GM04504 (cell line): ENCODE results near the gene C2orf69.
"Not testable (repeated sequence)": the region's sequence is repeated elsewhere in the genome, so short reads cannot be mapped to it uniquely, and the experiment has no call there.

Experiments used
- DNase-seq: peaks from one replicate; pipeline ENCODE4 v3.0.0-alpha.2; 2012; ENCODE audit warnings: low read depth

The C2orf69 gene, protein sequence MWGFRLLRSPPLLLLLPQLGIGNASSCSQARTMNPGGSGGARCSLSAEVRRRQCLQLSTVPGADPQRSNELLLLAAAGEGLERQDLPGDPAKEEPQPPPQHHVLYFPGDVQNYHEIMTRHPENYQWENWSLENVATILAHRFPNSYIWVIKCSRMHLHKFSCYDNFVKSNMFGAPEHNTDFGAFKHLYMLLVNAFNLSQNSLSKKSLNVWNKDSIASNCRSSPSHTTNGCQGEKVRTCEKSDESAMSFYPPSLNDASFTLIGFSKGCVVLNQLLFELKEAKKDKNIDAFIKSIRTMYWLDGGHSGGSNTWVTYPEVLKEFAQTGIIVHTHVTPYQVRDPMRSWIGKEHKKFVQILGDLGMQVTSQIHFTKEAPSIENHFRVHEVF

DNA sequence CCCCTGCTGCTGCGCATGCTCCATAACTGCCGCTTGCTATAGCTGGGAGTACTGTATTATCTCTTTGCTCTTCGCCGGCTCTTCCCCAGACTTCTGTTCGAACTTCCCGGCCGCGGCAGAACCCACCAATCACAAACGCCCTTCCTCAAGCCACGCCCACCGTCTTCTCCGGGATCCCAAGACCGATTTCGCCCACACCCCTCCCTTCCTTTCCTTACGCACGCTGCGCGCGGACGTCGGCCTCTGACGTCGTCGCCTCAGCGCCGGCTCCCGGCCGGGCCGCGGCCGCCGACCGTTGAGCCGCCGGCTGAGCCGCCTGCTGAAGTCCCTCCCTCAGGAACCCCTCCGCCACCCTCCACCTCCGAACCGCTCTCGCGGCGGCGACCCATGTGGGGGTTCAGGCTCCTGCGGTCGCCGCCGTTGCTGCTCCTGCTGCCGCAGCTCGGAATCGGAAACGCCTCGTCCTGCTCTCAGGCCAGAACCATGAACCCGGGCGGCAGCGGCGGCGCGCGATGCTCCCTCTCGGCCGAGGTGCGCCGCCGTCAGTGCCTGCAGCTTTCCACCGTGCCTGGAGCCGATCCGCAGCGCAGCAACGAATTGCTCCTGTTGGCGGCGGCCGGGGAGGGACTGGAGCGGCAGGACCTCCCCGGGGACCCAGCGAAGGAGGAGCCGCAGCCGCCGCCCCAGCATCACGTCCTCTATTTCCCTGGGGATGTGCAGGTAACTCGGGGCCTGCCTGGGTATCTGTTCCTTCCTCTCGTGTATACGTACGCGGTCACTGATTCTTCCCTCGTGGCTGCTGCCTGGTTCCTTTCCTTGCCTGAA lies at the start of gene C2orf69:
C2orf69 (plus strand) TSS at position 242 of the 825 bp plus-strand sequence; CDS start at position 388, 146 bp downstream.
- peak; percentile 90 for DNase-seq

DNA sequence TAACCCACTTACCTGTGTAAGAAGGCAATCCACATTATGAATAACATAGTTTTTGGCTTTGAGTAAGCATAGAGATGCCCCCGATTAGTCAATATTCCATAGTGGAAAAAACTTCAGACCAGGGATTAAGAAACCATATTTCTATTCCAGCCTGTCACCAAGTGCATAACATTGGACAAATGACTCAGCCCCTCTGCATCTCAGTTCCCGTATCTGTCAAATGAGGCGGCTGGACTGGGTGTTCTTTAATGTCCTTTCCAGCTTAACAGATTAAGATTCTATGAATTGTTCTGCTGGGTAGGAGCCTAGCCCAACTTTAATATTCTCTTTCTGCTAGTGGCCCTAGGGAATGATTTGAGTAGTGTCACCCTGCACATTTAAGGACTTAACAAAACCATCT lies 48.3 kb upstream of the C2orf69 start:
- DNase-seq = no peak

DNA sequence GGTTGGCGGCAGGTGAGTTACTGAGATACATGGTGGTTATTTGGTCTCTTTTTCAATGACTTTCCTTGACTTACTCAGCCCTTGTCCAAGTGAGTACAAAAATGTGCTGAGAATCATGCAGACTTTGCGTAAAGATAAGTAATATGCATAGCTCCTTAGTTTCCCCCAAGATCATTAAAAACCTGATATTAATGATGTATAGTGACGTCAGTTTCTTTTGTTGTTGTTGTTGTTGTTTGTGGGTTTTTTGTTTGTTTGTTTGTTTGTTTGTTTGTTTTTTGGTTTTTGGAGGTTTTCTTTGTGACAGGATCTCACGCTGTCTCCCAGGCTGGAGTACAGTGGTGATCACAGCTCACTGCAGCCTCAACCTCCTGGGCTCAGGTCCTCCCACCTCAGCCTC lies 45.2 kb upstream of the C2orf69 start:
- no peak for DNase-seq

DNA sequence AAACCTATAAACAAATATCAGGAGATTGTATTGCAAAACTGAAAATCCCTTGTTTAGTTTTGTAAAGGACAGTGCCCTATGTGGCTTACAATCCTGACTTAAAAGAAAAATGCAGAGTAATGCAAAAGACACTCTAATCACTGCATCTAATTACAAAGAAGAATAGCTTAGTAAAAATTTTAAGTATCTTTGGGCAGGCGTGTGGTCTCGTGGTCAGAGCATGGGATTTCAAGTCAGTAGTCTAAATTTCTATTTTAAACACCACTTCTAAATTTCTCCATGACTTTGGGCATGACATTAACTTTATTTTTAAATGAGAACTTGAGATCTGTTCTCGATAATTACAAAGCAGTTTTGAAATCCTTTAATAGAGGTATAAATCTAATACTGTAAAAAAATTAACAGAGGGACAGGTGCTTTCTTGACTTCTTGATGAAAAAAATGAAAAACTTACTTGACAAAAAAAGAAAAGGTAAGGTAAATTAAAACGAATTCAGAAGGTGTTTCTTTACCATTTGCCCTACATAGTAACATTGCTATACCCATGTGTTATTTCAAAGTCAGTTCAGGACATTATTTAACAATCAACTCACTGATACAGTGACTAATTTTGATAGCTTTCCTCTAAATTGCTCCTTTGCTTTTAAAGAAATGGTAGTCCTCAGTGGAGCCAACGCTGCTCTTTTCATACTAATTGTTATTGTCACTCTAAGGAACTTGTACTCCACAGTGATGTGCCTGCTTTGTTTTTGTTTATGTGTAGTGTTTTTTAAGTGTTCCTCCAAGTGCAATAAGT lies 42.5 kb upstream of the C2orf69 start:
- no peak for DNase-seq

DNA sequence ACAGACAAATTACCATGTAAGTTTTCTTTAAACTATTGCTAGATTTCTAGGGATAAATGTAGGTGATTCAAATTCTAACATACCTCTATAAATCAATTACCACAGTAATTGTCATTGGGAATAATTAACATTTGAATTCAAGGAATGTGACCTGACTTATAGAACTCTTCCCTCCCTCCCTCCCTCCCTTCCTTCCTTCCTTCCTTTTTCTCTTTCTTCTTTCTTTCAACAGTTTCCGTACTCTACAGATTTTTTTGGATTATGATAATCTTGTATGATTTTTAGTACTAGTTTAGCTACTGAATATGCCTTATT lies 41.9 kb upstream of the C2orf69 start:
- no peak for DNase-seq

DNA sequence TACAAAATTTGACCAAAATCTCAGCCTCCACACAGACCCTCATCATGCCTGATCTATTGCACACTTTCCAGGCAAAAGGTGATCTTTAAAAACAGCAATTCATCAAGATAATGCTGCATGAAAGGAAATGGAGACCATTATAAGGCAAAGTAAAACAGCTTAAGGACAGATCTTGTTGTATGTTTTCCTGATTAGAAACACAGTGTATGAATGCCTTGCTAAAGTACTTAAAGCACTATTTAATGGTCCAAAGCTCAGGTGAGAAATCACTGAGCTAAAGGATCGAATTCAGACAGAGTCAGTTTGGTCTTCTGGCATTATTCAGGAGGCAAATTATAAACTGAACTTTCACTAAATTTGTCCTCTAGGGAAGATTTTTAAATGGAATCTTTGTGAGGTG lies 41.4 kb upstream of the C2orf69 start:
- no peak for DNase-seq

DNA sequence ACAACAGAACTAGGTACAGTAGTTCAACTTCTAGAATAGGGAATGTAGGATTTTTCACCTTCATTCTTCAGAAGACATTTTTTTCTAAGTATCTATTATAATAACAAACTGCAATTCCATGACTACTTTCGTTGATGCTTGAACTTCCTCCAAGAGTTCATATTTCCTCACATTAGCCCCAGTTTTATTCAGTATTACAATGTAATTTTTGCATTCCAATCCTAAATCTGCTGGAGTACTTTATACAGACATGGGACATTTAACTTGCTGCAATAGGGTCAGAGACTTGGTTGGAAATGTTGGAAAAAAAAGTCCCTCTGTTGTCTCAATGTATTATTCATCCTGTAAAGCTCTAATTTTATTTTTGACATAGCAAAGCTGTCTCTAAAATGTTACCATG lies 40.5 kb upstream of the C2orf69 start:
- no peak for DNase-seq

DNA sequence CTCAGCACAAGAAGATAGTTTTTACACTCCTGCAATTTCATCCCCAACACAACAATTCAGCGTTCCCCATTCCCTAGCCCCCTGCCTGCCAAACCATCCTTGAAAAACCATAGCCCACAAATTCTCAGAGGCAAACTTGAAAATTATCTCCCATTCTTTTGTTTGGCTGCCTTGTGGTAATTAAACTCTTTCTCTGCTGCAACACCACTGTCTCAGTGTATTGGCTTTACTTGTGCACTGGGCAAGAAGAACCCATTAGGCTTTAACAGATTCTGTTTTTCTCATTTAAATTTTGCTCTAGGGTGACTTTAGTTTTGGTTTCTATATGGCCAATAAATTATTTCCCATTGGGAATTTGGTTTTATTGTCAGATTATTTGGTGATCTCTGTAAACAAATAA lies 36.9 kb upstream of the C2orf69 start:
- no peak for DNase-seq

DNA sequence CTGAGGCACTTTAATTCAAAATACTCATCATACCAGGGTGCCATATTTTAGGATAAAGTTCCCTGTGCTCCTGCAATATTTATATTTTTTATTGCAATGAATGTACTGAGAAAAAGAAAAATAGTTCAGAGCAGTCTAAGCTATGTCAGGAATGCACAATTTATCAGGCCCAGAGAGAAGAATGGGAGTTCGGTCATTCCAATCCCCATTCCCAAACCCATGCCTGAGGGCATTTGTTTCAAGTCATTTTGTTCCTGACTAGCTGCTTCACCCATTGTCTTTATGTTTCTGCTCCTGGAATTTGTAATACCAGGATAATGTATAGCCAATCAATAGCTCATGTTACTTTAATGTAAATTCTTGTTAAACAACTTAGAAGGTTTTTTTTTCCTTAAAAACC lies 35.7 kb upstream of the C2orf69 start:
- no peak for DNase-seq

DNA sequence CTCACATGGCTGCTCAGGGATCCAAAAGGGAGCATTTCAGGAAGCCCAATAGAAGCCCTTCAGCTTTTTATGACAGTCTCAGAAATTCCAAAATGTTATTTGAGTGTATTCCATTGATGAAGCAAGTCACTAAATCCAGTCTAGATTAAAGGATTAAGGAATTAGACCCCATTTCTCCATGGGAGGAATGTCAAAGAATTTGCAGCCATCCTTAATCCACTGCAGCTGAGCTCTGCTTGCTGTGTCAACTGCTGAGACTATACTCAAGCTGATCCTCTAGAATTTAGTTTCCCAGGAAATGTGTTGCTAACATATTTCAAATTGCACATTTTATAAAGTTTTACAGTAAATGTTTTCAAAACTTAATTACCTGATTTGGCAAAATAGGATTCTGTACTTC lies 28.4 kb upstream of the C2orf69 start:
- DNase-seq = no peak

DNA sequence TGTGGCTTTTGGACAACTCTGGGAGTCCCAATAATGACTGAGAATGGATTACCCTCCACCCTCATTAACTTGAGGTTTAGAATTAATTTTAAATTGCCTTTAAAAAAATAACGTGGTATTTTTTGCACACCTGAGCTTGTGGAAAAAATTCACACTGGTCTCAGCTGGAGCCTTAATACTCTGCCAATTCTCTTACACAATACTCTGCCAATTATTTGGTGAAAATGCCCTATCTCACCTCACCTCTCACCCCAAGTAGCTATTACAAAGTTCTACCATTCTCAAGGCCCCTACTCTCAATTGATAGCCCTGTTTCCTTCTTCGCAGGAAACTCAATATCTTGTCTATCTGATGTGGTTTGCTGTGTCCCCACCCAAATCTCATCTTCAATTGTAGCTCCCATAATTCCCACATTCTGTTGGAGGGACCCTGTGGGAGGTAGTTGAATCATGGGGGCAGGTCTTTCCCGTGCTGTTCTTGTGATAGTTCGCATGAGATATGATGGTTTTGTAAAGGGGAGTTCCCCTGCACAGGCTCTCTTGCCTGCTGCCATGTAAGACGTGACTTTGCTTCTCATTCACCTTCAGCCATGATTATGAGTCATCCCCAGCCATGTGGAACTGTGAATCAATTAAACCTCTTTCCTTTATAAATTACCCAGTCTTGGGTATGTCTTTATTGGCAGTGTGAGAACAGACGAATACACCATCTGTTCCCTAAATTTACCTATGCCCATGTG lies 27.4 kb upstream of the C2orf69 start:
- DNase-seq = no peak

DNA sequence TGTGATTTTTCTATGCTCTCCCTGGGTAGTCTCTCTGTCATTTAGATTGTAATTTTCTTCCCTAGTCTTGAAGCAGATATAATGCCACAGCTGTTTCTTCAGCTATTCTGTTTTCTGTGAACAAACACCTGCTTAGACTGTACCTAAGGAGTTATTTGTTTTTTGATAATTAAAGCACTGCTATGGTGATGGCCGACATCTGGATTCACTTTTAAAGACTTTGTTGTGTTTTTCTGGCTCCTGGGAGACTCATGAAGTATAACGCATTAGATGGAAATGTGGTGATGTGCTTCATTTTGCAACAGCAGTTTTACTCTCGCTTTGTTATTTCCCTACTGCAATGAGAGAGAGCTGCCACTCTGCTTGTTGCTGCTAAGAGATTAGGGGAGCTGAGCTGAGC lies 15.7 kb upstream of the C2orf69 start:
- peak; percentile 20 for DNase-seq

DNA sequence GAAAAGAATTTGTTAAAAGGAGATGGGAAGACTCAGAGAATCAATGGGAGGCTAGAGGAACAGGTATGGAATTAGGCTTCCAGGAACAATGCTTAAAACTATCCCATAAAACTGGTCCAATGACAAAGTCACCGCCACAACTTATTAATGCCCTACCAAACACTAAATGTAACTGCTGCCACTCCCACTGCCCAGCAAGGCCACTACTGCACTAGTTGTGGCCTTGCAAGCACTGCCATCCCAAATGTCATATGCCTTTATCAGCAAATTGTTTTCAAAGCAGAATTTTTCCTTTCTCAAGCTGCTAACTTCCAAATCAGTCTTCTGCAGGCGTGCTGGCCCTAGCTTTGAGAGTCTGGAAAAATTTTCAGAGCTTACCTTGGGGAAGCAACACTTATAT lies 14.5 kb upstream of the C2orf69 start:
- DNase-seq = no peak

DNA sequence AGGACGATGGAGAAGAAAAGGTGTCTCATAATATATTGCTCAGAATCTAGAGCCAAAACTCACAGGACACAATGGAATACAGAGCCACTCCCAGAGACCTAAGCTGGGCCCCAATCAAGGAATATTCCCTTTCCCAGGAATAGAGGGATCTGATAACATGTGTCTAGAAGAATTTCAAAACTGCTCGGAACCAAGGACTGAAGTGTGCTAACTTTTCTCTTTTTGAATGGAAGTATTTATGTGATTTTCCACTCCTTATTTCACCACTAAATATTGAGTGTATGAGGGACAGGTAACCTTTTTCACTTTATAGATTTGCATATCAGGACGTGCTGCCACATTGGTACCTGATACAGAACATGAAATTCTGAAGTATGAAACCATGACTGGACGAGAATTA lies 9.2 kb upstream of the C2orf69 start:
- no peak for DNase-seq

DNA sequence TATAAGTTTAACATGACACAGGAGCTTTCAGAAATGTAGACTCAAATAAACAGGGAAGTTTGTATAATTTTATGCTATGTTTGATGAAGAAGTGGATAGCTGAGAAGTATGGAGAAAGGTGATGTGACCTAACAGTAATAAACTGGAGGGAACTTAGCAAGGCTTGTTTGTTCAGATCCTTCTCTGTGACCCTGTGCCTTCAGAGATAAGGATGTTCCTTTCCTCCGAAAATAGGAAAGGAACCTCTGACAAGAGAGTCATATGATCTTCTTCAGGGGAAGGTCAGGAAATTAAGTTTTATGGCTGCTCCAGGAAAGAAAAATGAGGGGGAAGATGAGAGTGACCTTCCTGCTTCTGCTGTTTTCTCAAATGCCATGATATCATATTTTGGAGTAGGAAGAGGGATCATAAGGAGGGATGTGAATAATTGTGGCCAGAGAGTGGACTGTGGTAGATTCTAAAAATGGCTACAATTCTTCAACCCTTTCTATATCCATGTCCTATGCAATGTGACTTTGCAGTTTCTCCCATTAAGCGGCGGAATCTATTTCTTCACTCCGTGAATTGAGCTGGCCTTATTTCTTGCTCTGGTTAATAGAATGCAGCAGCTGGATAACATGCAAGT lies 8.5 kb upstream of the C2orf69 start:
- DNase-seq = no peak

DNA sequence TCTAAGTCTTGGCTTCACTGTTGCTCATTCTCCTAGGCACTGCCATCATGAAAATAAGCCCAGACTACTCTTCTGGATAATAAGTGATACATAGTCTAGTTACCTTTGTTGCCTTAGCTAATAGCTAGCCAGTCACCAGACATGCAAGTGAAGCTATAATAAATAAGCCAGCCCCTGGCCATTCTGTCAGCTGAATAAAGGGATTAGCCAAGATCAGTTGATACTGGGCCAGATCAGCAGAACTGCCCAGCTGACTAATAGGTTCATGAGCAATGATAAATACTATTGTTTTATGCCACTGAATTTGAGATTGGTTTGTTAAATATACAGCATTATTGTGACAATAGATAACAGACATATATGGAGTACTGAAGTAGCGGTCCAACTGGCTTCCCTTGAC lies 8.0 kb upstream of the C2orf69 start:
- DNase-seq = no peak

DNA sequence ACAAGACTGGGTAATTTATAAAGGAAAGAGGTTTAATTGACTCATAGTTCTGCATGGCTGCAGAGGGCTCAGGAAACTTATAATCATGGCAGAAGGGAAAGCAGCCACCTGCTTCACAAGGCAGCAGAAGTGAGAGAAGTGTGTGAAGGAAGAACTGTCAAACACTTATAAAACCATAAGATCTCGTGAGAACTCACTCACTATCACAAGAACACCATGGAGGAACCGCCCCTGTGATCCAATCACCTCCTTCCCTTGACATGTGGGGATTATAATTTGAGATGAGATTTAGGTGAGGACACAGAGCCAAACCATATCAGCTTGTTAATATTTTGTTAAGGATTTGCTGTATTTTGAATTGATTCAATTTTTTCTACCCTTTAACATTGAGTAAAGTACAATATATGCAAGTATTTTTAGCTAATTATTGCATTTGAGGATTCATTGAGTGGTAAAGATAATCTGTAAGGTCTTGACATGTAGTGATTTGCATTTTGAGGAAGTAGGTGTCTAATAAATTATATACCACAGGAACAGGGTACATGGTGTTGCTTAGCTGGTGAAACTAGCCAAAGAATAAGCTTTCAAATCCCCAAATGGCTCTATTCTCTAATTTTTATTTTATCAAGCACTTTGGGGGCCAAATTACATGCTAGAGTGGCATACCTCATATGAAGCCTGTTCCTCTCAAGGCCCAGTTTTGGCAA lies 3.9 kb upstream of the C2orf69 start:
- DNase-seq = no peak

DNA sequence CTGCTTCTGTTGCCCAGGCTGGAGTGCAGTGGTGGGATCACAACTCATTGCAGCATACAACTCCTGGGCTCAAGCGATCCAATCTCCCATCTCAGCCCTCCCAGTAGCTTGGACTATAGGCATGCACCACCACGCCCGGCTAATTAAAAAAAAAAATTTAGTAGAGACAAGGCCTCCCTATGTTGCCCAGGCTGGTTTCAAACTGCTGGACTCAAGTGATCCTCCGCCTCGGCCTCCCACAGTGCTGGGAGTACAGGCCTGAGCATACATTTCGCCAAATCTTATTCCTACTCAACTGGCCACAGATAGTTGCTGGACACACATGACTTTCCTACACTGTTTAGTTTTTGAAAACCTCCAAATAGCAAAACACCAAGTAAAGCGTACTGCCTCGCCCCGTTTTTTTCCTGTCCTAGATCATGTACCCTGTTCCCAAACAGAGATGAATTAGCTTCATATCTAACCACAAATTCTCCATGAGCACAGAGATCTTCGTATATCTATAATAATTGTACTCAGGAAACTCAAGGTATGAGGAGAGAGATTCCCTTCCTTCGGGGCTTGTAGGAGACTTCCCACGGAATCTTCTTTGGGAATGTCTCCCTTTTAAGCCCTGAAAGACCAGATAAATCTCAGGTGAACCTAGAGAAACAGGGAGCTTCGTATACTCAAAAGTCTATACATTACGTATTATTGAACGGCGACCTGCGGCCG lies 598 bp upstream of the C2orf69 start:
- DNase-seq = no peak

DNA sequence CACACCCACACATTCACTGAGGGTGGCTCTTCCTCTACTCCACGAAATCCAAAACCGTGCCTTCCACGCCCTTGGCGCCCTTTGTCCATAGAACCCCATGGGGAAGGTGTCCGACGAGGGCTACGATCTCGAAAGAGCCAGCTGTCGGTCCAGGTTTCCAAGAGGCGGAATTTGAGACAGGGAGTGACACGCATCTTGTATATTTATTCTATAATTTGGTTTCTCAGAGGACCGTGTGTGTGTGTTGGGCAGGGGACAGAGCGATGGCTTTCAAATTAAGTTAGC lies 726 bp downstream of the C2orf69 start:
- DNase-seq = no peak

DNA sequence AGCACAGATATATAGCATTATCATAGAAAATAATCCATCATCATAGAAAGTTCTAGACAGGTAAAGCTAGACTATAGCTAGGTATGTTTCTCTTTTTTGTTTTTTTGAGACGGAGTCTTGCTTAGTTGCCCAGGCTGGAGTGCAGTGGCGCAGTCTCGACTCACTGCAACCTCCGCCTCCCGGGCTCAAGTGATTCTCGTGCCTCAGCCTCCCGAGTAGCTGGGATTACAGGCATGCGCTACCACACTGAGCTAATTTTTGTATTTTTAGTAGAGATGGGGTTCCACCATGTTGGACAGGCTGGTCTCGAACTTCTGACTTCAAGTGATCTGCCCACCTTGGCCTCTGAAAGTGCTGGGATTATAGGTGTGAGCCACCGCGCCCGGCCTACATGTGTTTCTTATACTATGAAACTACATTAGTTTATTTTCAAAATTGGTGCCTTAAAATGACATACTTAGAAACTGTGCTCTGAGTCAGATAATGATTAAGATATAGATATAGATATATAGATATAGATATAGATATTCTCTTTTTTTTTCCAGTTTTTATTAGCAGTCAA lies 1.5 kb downstream of the C2orf69 start:
- DNase-seq = not testable (repeated sequence)
